GM19099 (cell line): ENCODE measurements around the gene ZNF358.

Source experiments
- POLR2A ChIP-seq: IDR thresholded peaks from 3 replicates; pipeline ENCODE4 v1.6.1; 2011; ENCODE audit warnings: low read depth; ENCODE audit not compliant: insufficient read length; ENCODE audit errors: extremely low read depth

The ZNF358 gene

DNA sequence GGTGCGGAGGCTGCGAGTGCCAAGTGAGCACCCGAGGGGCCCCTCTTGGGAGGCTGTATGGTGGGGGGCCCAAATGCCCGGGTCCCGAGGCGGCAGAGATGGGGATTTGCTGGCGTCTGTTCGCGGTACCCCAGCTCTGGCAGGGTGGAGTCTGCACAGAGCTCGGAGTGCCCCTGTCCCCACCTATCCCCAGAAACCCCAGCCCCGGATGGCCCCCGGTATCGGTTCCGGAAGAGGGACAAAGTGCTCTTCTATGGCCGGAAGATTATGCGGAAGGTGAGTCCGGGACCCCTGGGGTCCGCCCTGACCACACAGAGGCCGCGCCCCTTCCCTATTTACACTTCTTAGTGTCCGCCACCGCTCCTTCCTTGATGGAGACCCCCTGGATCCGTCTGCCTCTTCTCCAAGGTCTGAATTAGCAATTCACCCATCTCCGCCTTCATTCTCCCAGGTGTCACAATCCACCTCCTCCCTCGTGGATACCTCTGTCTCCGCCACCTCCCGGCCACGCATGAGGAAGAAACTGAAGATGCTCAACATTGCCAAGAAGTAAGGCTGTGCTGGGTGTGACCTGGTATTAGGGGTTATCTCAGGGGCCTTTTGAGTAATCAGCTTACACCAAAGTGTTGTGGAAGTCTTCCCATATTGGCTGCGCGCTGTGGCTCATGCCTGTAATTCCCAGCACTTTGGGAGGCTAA is 20.2 kb downstream of the ZNF358 start:
- no peak for TF ChIP-seq POLR2A

DNA sequence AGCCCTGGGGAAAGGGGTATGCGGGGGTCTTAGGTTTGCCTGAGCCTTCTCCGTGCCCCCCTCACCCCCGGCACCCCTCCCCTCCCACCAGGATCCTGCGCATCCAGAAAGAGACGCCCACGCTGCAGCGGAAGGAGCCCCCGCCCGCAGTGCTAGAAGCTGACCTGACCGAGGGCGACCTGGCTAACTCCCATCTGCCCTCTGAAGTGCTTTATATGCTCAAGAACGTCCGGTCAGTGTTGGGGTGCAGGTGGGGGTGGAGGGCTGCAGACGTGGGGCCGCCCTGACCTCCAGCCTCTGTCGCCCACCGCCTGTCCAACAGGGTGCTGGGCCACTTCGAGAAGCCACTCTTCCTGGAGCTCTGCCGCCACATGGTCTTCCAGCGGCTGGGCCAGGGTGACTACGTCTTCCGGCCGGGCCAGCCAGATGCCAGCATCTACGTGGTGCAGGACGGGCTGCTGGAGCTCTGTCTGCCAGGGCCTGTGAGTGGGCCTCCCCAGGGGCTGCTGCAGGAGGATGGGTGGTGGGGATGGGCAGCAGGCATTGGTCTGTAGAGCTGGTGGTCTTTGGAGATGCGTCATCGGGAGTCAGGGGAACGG is 24.0 kb downstream of the ZNF358 start:
- TF ChIP-seq POLR2A, result no peak

DNA sequence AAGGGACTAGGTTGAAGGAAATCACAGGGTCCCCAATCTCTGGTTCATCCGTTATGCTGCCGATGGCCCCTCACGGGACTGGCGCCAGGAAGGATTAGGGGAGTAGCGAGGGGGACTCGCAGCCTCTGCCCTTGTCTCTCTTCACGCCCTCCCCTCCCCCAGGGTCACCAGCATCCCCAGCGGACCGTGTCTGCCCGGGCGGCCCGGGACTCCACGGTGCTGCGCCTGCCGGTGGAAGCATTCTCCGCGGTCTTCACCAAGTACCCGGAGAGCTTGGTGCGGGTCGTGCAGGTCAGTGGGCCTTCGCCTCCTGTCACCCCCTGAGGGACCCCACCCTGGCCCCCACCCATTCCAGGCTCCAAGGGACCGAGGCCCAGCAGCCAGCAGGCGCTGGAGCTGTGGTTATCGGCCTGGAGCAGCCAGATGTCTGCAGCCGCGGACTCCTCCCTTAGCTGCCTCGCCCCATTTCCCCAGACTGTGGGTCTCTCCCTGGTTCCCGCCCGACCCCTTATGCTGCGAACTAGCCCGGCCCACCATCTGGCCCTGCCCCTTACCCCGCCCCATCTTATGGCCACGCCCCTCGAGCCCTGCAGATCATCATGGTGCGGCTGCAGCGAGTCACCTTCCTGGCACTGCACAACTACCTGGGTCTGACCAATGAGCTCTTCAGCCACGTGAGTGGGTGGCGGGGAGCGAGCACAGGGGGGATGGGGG is 25.0 kb downstream of the ZNF358 start:
- TF ChIP-seq POLR2A, result no peak

DNA sequence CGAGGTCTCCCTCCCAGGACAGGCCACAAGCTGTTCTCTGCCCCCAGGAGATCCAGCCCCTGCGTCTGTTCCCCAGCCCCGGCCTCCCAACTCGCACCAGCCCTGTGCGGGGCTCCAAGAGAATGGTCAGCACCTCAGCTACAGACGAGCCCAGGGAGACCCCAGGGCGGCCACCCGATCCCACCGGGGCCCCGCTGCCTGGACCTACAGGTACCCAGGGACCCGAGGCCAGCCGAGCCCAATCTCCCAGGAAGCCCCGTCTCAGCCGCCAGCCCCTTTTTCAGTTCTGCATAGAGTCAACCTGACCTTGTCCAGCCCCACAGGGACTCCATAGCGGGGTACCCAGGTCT is 25.5 kb downstream of the ZNF358 start:
- TF ChIP-seq POLR2A, result no peak

DNA sequence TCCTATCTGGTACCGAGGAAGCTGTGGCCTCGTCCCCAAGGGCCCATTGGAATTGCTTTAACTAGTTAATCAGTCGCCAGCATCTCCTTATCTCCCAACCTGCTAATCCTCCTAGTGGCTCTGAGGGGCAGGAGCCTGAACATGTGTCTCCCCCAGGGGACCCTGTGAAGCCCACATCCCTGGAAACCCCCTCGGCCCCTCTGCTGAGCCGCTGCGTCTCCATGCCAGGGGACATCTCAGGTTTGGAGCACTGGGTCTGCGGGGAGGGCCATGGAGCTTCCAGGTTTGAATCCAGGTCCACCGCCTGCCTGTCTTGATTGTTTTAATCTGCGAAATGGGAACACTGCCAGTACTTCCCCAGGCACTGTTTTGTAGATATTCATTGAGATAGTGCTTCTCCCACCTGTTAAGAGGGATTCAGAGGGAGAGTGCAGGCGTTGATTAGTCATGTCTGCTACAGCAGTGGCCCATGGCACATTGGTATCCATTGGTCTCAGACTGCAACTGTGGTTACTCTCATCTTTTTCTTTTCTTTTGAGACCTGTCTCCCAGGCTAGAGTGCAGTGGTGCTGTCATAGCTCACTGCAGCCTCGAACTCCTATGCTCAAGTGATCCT is 26.0 kb downstream of the ZNF358 start:
- TF ChIP-seq POLR2A, result no peak

DNA sequence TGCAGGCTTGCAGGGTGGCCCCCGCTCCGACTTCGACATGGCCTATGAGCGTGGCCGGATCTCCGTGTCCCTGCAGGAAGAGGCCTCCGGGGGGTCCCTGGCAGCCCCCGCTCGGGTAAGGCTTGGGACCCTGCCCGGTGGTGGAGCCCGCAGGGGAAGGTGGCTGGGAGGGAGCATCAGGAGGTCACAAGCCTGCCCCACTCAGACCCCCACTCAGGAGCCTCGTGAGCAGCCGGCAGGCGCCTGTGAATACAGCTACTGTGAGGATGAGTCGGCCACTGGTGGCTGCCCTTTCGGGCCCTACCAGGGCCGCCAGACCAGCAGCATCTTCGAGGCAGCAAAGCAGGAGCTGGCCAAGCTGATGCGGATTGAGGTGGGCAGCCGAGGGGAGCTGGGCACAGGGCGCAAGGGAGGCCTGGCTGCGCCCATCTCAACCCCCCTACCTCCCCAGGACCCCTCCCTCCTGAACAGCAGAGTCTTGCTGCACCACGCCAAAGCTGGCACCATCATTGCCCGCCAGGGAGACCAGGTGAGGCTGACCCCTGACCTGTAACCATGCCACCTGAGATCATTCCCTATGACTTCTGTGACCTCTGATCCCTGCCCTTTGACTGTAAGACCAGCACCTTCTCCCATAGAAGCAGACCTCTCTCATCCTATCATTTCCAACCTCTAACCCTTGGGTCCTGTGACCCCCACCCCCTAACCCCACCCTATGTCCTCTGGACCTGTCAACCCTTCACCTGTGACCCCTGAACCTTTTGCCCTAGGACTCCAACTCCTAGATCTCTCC is 26.8 kb downstream of the ZNF358 start:
- no peak for TF ChIP-seq POLR2A

DNA sequence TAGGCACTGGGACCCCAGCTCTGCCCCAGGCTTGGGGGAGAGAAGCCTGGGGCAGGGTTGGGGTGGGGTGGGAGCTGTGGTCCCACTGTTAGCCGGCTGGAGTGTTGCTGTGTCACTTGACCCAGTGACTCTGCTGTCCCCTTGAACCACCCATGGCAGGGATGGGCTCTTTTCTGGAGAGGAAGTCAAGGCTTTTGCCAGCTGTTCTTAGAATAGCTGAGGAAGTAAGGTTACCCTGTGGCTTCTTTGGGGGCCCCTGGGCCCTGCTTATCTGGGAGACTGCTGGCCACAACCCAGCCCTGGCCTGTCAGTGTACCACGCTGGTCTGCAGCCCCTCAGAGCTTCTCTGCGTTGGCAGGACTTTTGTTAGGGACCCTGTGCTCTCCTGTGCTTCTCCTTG is 28.7 kb downstream of the ZNF358 start:
- TF ChIP-seq POLR2A, result no peak

DNA sequence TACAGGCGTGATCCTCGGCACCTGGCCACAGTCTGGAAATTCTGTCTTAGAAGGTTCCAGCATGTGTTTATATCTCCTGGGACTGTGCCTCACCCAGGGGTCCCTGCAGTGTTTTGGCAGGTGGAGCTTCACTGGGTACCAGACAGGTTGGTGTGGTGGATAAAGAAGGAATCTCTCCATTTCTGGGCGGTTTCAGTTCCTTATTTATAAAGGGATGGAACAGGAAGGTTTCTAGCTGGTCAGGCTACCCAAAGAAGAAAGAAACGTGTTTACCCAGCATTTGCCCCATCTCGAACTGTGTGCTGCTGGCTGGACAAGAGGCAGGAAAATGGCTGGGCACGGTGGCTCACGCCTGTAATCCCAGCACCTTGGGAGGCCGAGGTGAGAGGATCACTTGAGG is 29.4 kb downstream of the ZNF358 start:
- no peak for TF ChIP-seq POLR2A

DNA sequence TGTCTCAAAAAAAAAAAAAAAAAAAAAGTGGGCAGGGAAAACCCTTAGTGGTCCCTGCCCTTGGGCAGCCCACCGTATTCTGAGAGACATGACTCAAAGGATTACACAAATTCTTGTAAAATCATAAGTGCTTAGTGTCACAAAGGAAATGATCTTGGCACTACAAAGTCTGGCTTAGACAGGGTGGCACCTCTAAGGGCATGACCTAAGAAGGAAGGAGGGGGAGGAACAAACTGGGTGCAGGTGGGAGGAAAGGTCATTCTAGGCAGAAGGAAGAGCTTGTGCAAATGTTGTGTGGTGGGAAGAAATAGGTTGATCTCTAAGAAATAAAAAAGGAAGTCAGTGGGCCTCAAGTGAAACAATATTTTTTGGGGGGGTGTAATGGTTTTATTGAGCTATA is 30.0 kb downstream of the ZNF358 start:
- no peak for TF ChIP-seq POLR2A

DNA sequence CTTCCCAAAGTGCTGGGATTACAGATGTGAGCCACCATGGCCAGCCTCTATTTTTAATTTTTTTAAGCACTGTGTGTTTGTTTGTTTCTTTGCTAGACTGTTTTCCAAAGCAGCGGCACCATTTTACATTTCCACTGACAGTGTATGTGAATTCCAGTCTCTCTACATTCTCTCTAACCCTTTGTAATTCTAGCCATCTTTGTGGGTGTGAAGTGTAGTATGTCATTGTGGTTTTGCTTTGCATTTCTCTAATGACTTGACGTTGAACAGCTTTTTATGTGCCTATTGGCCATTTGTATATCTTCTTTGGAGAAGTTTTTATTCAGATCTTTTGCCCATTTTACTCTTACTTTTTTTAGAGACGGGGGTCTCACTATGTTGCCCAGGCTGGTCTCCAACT is 31.3 kb downstream of the ZNF358 start:
- TF ChIP-seq POLR2A, result no peak

DNA sequence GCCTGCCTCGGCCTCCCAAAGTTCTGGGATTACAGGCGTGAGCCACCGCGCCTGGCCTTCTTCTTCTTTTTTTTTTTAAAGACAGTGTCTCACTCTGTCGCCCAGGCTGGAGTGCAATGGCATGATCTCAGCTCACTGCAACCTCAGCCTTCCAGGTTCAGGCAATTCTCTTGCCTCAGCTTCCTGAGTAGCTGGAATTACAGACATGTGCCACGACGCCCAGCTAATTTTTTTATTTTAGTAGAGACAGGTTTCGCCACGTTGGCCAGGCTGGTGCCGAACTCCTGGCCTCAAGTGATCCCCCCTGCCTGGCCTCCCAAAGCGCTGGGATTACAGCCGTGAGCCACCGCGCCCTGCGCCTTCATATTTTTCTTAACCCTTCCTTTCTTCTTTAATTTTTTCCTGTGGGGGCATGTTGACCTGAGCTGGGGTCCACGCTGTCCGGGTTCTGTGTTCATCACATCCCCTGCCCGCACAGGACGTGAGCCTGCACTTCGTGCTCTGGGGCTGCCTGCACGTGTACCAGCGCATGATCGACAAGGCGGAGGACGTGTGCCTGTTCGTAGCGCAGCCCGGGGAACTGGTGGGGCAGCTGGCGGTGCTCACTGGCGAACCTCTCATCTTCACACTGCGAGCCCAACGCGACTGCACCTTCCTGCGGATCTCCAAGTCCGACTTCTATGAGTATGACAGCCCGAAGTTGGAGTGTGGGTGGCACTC is 33.7 kb downstream of the ZNF358 start:
- TF ChIP-seq POLR2A, result no peak

DNA sequence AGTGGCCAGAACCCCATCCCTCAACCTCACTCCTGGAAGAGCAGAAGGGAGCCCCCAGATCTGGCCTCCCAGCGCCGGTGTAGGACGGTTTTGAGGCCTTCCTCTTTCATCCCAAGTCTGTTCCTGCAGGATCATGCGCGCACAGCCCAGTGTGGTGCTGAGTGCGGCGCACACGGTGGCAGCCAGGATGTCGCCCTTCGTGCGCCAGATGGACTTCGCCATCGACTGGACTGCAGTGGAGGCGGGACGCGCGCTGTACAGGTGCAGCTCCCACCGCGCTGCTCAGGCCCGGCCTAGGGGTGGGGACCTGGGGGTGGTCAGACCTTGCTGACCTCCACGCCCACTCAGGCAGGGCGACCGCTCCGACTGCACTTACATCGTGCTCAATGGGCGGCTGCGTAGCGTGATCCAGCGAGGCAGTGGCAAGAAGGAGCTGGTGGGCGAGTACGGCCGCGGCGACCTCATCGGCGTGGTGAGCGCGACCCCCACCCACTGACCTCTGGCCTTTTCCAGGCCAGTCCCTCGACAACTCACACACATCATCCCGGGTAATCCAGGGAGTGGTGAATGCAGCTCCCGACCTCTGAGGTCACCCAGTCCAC is 34.4 kb downstream of the ZNF358 start:
- TF ChIP-seq POLR2A, result no peak

DNA sequence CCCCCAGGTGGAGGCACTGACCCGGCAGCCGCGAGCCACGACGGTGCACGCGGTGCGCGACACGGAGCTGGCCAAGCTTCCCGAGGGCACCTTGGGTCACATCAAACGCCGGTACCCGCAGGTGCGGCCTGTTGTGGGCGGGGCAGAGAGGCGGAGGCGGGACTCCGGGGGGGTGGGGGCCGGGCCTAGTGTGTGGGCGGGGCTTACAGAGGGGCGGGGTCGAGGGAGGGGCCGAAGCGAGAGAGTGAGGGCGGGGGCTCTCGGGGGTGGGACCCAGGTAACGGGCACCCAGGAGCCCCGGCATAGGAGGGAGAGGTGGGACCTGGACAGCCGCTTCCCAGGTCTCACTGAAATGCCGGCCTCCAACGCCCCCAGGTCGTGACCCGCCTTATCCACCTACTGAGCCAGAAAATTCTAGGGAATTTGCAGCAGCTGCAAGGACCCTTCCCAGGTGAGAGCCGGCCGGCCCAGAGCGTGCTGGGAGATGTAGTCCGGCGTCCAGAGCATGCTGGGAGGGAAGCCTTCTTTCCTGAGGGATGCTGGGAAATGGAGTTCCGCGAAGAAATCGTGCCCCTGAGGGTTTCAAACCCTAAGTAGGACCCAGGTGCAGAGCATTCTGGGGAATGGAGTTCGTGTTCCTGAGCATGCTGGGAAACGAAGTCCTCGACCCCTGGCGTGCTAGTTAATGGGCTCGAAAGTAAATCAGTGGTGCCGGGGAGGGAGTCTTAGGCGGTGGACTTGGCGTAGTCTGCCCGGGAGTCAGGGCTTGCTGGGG is 35.3 kb downstream of the ZNF358 start:
- no peak for TF ChIP-seq POLR2A
